K562 (cell line): ENCODE results near the gene COL4A2. TPM values are rescaled to one million over a fixed set of nuclear protein-coding genes. Genes with fewer than 3 reads are reported as not detected.
A peak's percentile ranks its signal among the peaks of the same experiment; 100 is the strongest.

ENCODE experiments used
- ATAC-seq: fragments of 200-7000 bp; cut with Tn5 transposase; 3 replicates; pipeline ENCODE4 v1.9.1; 2020; ENCODE audit warnings: moderate library complexity
- BruUV-seq: library from RNA; stranded (reverse); fragments of 400-500 nt; replicated peaks from 2 replicates; lab custom pipeline; 2021; lab: Mats Ljungman, UMichigan
- CTCF ChIA-PET: fragments of 300-600 bp; formaldehyde crosslinking; extraction: SDS; loops from one replicate; lab custom pipeline; 2021; ENCODE audit warnings: low intra/inter-chr PET ratio; lab: Yijun Ruan, JAX
- POLR2A ChIA-PET: fragments of 300-600, 350-650 bp; sonication (Branson Sonifier 250); formaldehyde crosslinking; extraction: SDS; loops from one replicate; lab custom pipeline; 2021; ENCODE audit warnings: antibody characterized with exemption, inconsistent platforms; lab: Yijun Ruan, JAX
- DNase-seq, 4 experiments: peaks; one replicate each; pipeline versions ENCODE4 v3.0.0 to v3.0.0-alpha.2; 2011 to 2018; ENCODE audit warnings: low spot score in 3 of 4, mixed read lengths in 3 of 4; ENCODE audit errors: extremely low read depth in 1 of 4
- FAIRE-seq: peaks from 2 replicates; lab custom pipeline; 2011; peaks lifted over from hg19 to GRCh38; lab: Jason Lieb, UNC
- H2AFZ ChIP-seq: 2 replicates; pipeline ENCODE4 v1.6.0; 2011; ENCODE audit warnings: low read depth, low read length, control low read depth, inconsistent platforms
- H3K27ac ChIP-seq: fragments of 200-600 bp; 3 replicates; pipeline ENCODE4 v1.8.0; 2011; ENCODE audit warnings: low read depth, mild to moderate bottlenecking, control low read depth, inconsistent platforms, low read length, moderate library complexity, mixed read lengths; ENCODE audit errors: extremely low read depth
- H3K27me3 ChIP-seq, 2 experiments: fragments of 300-600 bp in 1 of 2; 2 replicates in 1 of 2; 3 replicates in 1 of 2; pipeline versions ENCODE4 v1.6.0 to v1.8.0; 2011; ENCODE audit warnings: inconsistent platforms in 2 of 2, low read length in 2 of 2, mild to moderate bottlenecking in 1 of 2, mixed read lengths in 1 of 2, moderate library complexity in 1 of 2; ENCODE audit not compliant: control insufficient read depth in 2 of 2, insufficient read depth in 2 of 2
- H3K36me3 ChIP-seq: fragments of 300-600 bp; 3 replicates; pipeline ENCODE4 v1.8.0; 2011; ENCODE audit warnings: mild to moderate bottlenecking, low read length, inconsistent platforms; ENCODE audit not compliant: control insufficient read depth, insufficient read depth
- H3K4me1 ChIP-seq, 2 experiments: fragments of 200-600 bp in 1 of 2; replicated peaks in 1 of 2; 2 replicates in 1 of 2; 3 replicates in 1 of 2; pipeline versions ENCODE4 v1.5.1 to v1.8.0; 2011; ENCODE audit warnings: inconsistent platforms in 2 of 2, low read length in 2 of 2, mild to moderate bottlenecking in 1 of 2, mixed read lengths in 1 of 2, moderate library complexity in 1 of 2; ENCODE audit not compliant: control insufficient read depth in 2 of 2, insufficient read depth in 2 of 2
- H3K4me2 ChIP-seq: 2 replicates; pipeline ENCODE4 v1.6.1; 2011; ENCODE audit warnings: low read length, control low read depth, inconsistent platforms, mixed read lengths; ENCODE audit not compliant: insufficient read depth
- H3K4me3 ChIP-seq: fragments of 200-600 bp; sonication (generic), shearing (Covaris generic); 2 replicates; pipeline ENCODE4 v1.5.1; 2016; ENCODE audit warnings: control low read depth, inconsistent platforms
- H3K79me2 ChIP-seq: fragments of 200-600 bp; 3 replicates; pipeline ENCODE4 v1.8.0; 2011; ENCODE audit warnings: low read length, inconsistent platforms; ENCODE audit not compliant: control insufficient read depth, insufficient read depth
- H3K9ac ChIP-seq, 2 experiments: 2 replicates each; pipeline versions ENCODE4 v1.6.0 to v1.6.1; 2011; ENCODE audit warnings: low read depth in 2 of 2, low read length in 2 of 2, control low read depth in 1 of 2, inconsistent platforms in 1 of 2, mild to moderate bottlenecking in 1 of 2, mixed read lengths in 1 of 2; ENCODE audit not compliant: insufficient read depth in 1 of 2
- H3K9me1 ChIP-seq: one replicate; pipeline ENCODE4 v1.6.0; 2011; ENCODE audit warnings: inconsistent platforms, mild to moderate bottlenecking, low read length, moderate library complexity; ENCODE audit not compliant: control insufficient read depth, insufficient read depth
- H3K9me3 ChIP-seq: replicated peaks from 2 replicates; pipeline ENCODE4 v1.5.1; 2011; ENCODE audit warnings: low read depth, low read length, inconsistent platforms; ENCODE audit not compliant: control insufficient read depth, insufficient read depth
- H4K20me1 ChIP-seq: replicated peaks from 2 replicates; pipeline ENCODE4 v1.6.1; 2011; ENCODE audit warnings: low read length, inconsistent platforms, mixed read lengths; ENCODE audit not compliant: control insufficient read depth, insufficient read depth
- CBFA2T3 ChIP-seq: fragments of 450-650 bp; IDR thresholded peaks from 2 replicates; pipeline ENCODE4 v1.6.1; 2017
- CREB3L1 ChIP-seq: fragments of 450-650 bp; IDR thresholded peaks from 2 replicates; pipeline ENCODE4 v1.6.1; 2014; ENCODE audit warnings: low read depth, mild to moderate bottlenecking, moderate library complexity, borderline replicate concordance
- KLF1 ChIP-seq: fragments of 450-650 bp; IDR thresholded peaks from 2 replicates; pipeline ENCODE4 v1.6.1; 2016; ENCODE audit warnings: missing genetic modification characterization, missing compliant biosample characterization
- PKNOX1 ChIP-seq: fragments of 450-650 bp; IDR thresholded peaks from 2 replicates; pipeline ENCODE4 v1.6.1; 2016
- STAT5A ChIP-seq: IDR thresholded peaks from 2 replicates; pipeline ENCODE4 v1.6.1; 2012; ENCODE audit warnings: low read length, inconsistent platforms, borderline replicate concordance
- TAL1 ChIP-seq: fragments of 450-650 bp; IDR thresholded peaks from 2 replicates; pipeline ENCODE4 v1.6.1; 2016; ENCODE audit warnings: mild to moderate bottlenecking
- TBL1XR1 ChIP-seq, 2 experiments: IDR thresholded peaks; 2 replicates each; pipeline ENCODE4 v1.6.1; 2012; ENCODE audit warnings: improper control_type of control experiment in 2 of 2, low read length in 2 of 2, mild to moderate bottlenecking in 1 of 2
- TRIM24 ChIP-seq, 2 experiments: fragments of 450-650 bp; IDR thresholded peaks; 2 replicates each; pipeline ENCODE4 v1.6.1; 2016
- ZBED1 ChIP-seq: IDR thresholded peaks from 2 replicates; pipeline ENCODE4 v1.6.1; 2014
- ZFP30 ChIP-seq: fragments of 250-450 bp; sonication (Bioruptor Pico); IDR thresholded peaks from 2 replicates; pipeline ENCODE4 v1.8.0; 2022; ENCODE audit warnings: moderate library complexity, mild to moderate bottlenecking, inconsistent platforms, borderline replicate concordance
- ZKSCAN1 ChIP-seq: fragments of 150-350 bp; IDR thresholded peaks from 2 replicates; pipeline ENCODE4 v1.6.1; 2016; ENCODE audit warnings: low read depth, low read length
- ZNF212 ChIP-seq: fragments of 450-650 bp; formaldehyde crosslinking; IDR thresholded peaks from 2 replicates; pipeline ENCODE4 v1.4.0; 2020; ENCODE audit warnings: mild to moderate bottlenecking
- ZNF507 ChIP-seq: conservative IDR thresholded peaks from 2 replicates; pipeline ENCODE4 v1.6.1; 2017; ENCODE audit warnings: missing genetic modification characterization, missing compliant biosample characterization
- ZNF57 ChIP-seq: fragments of 450-650 bp; formaldehyde crosslinking; IDR thresholded peaks from 2 replicates; pipeline ENCODE4 v1.4.0; 2020; ENCODE audit warnings: mild to moderate bottlenecking, moderate library complexity
- ZNF695 ChIP-seq: fragments of 450-650 bp; formaldehyde crosslinking; IDR thresholded peaks from 2 replicates; pipeline ENCODE4 v1.4.0; 2020; ENCODE audit warnings: mild to moderate bottlenecking, moderate library complexity
- ZNF76 ChIP-seq: fragments of 250-450 bp; sonication (Bioruptor Pico); IDR thresholded peaks from 2 replicates; pipeline ENCODE4 v1.4.0; 2020; ENCODE audit warnings: mild to moderate bottlenecking, moderate library complexity, borderline replicate concordance
- WGBS: fragments of 100-300 bp; shearing (Covaris generic); methylation state at CpG from one replicate; pipeline ENCODE4 v1.1.6; 2016; ENCODE audit warnings: low coverage, mixed read lengths; ENCODE audit not compliant: insufficient coverage; ENCODE audit errors: missing lambda C conversion rate; 5-methylcytosine and 5-hydroxymethylcytosine counted together
- in situ Hi-C: fragments of 300-500 bp; cut with MboI; formaldehyde crosslinking; loops from 4 replicates; pipeline ENCODE4 v1.15.0; 2018; ENCODE audit warnings: inconsistent platforms, mixed read lengths
- intact Hi-C: fragments of 100-400 bp; cut with micrococcal nuclease; formaldehyde crosslinking; loops from 2 replicates; pipeline ENCODE4 v1.14.2; 2022
- polyA plus RNA-seq, 8 experiments: library from polyadenylated mRNA; depleted of rRNA in 4 of 8; stranded (reverse) in 5 of 8; unstranded in 3 of 8; fragments of >200 nt; fragmentation: Nextera tagmentation in 2 of 8; fragmentation: Illumina TruSeq in 1 of 8; extraction: Ambion mirVana in 2 of 8; extraction: Trizol in 1 of 8; gene quantifications; 2 replicates each; pipeline versions ENCODE4 v1.2.1 to v1.2.3, GENCODE V29; 2011 to 2014; ENCODE audit warnings: inconsistent platforms in 1 of 8, missing spikeins in 1 of 8
- total RNA-seq, 7 experiments: library from RNA; depleted of rRNA in 6 of 7; stranded (reverse); fragments of >200 nt in 6 of 7; fragmentation: Illumina TruSeq in 2 of 7; extraction: Trizol in 2 of 7; gene quantifications; 2 replicates each; pipeline versions ENCODE4 v1.2.1 to v1.2.3, GENCODE V29; 2011 to 2021; ENCODE audit warnings: low replicate concordance in 1 of 7

COL4A2 gene
- total and polyA plus RNA-seq, 9 of the 15 experiments (the other 6 are each of a cell fraction or from before 2014, with no cell fraction given) = 0.13 to 15.2 (median 8.1) TPM

- H3K4me1 ChIP-seq = no peaks in the 10 kb centered on the region
- intact Hi-C loops (no loop called here), in situ Hi-C loops (no loop called here)
- peak in 2 of 4 experiments; percentile 5 to 6 for DNase-seq
- 0% methylated on average over 4 of the region's 5 CpGs for WGBS
- H3K36me3 ChIP-seq = no peaks in the 10 kb centered on the region
- H2AFZ ChIP-seq = no peak overlapping the region
- H3K79me2 ChIP-seq = no peaks in the 10 kb centered on the region
- ChIA-PET POLR2A (interaction anchor here (0.6 kb wide), 1 partner anchor 776 kb away, joined by 3 read pairs; no protein-coding TSS in a partner anchor), CTCF (no interaction called here)
- no peak overlapping the region for H3K27ac ChIP-seq
- H3K9me3 ChIP-seq = no peaks in the 10 kb centered on the region
- no TSS peak for BruUV-seq
- H3K4me2 ChIP-seq = no peak overlapping the region
- H3K9ac ChIP-seq = no peak overlapping the region
- no peaks in the 10 kb centered on the region for H3K9me1 ChIP-seq
- no peak for ATAC-seq
- no peak for FAIRE-seq
- no peaks in the 10 kb centered on the region for H4K20me1 ChIP-seq
- peaks cover 0 to 11% of the 10 kb centered on the region in 2 experiments; a peak in 2 of 5 replicates for H3K27me3 ChIP-seq
- no peak overlapping the region for H3K4me3 ChIP-seq
- no peak for TF ChIP-seq PKNOX1
- no peak for TF ChIP-seq TRIM24 (IDR thresholded peaks at IDR 0.05)
- no peak for TF ChIP-seq ZNF695 (CRISPR knock-in tag)
- TF ChIP-seq ZNF57 = no peak
- no peak for TF ChIP-seq TBL1XR1 (IDR thresholded peaks at IDR 0.05; ENCODE audit: low read length in 2 of 2)
- TF ChIP-seq ZBED1 = no peak
- no peak for TF ChIP-seq ZFP30 (CRISPR knock-in tag)
- TF ChIP-seq ZNF76 = no peak
- no peak for TF ChIP-seq ZNF212
- TF ChIP-seq CREB3L1 = no peak
- TF ChIP-seq TAL1 = peak; percentile 48
- TF ChIP-seq ZNF507 (tag) = no peak
- TF ChIP-seq ZKSCAN1 = no peak
- TF ChIP-seq STAT5A = no peak
- no peak for TF ChIP-seq KLF1
- TF ChIP-seq CBFA2T3 = peak; percentile 52
Measured at GRCh38 chr13:110354715-110355473, 47.8 kb downstream of the COL4A2 start.
